Measurements from ENCODE around the gene PHF5A. TPM values are rescaled to one million over a fixed set of nuclear protein-coding genes. Genes with fewer than 3 reads are reported as not detected.

Gene PHF5A
- total RNA-seq, 1 donor from 2014 or later = 114 TPM

- H2AFZ ChIP-seq (replicated peaks) = no peak overlapping the region
- no peak overlapping the region for H3K4me3 Mint-ChIP-seq
- H3K9ac ChIP-seq = no peak overlapping the region
- H3K36me3 ChIP-seq = no peaks in the 10 kb centered on the region
- H3K4me3 ChIP-seq = no peak overlapping the region
- no peaks in the 10 kb centered on the region for H3K9me3 ChIP-seq (ENCODE audit: low read depth)
- peaks cover 18% of the 10 kb centered on the region for H3K4me1 Mint-ChIP-seq
- no peaks in the 10 kb centered on the region for H3K79me2 ChIP-seq (ENCODE audit: low read depth)
- peaks cover 4% of the 10 kb centered on the region for H3F3A ChIP-seq (ENCODE audit: low read depth)
- DNase-seq (ENCODE audit: low spot score) = no peak
- H4K20me1 ChIP-seq (ENCODE audit: low read depth) = no peaks in the 10 kb centered on the region
- peaks cover 9% of the 10 kb centered on the region for H3K36me3 Mint-ChIP-seq
- no peak overlapping the region for H3K27ac Mint-ChIP-seq
- H3K27ac ChIP-seq = no peak overlapping the region
- H3K27me3 ChIP-seq = no peaks in the 10 kb centered on the region
- no peak overlapping the region for H3K4me2 ChIP-seq
- H3K9me3 Mint-ChIP-seq = no peaks in the 10 kb centered on the region
- no peak for TF ChIP-seq EZH2 (IDR thresholded peaks at IDR 0.05)
- TF ChIP-seq CTCF (IDR thresholded peaks at IDR 0.05) = no peak
- TF ChIP-seq EZH2phosphoT487 (IDR thresholded peaks at IDR 0.05) = no peak
- peaks cover 15% of the 10 kb centered on the region for H3K4me1 ChIP-seq
- H3K27me3 Mint-ChIP-seq (ENCODE audit: insufficient read depth, low read depth) = no peaks in the 10 kb centered on the region
Observed at GRCh38 chr22:41508770-41509170, 40.3 kb upstream of the PHF5A start.

- no peaks in the 10 kb centered on the region for H3F3A ChIP-seq (ENCODE audit: low read depth)
- H2AFZ ChIP-seq (replicated peaks) = no peak overlapping the region
- Mint-ChIP-seq H3K4me1 (peaks cover 5% of the 10 kb centered on the region), H3K27ac (no peak overlapping the region), H3K9me3 (no peaks in the 10 kb centered on the region), H3K27me3 (ENCODE audit: insufficient read depth, low read depth) (peaks cover under 1% of the 10 kb centered on the region), H3K4me3 (no peak overlapping the region), H3K36me3 (peaks cover 5% of the 10 kb centered on the region)
- TF ChIP-seq EZH2phosphoT487 (IDR thresholded peaks at IDR 0.05) = no peak
- TF ChIP-seq EZH2 (IDR thresholded peaks at IDR 0.05) = no peak
- no peak for TF ChIP-seq CTCF (IDR thresholded peaks at IDR 0.05)
- DNase-seq (ENCODE audit: low spot score) = no peak
- H3K9me3 ChIP-seq (ENCODE audit: low read depth) = no peaks in the 10 kb centered on the region
- H3K4me2 ChIP-seq = no peak overlapping the region
- H3K4me1 ChIP-seq = peaks cover 5% of the 10 kb centered on the region
- H3K27ac ChIP-seq = no peak overlapping the region
- no peaks in the 10 kb centered on the region for H3K79me2 ChIP-seq (ENCODE audit: low read depth)
- H3K27me3 ChIP-seq = no peaks in the 10 kb centered on the region
- H4K20me1 ChIP-seq (ENCODE audit: low read depth) = no peaks in the 10 kb centered on the region
- no peak overlapping the region for H3K4me3 ChIP-seq
- H3K36me3 ChIP-seq = no peaks in the 10 kb centered on the region
- no peak overlapping the region for H3K9ac ChIP-seq
Observed at GRCh38 chr22:41507330-41508063, 39.0 kb upstream of the PHF5A start.

GRCh38 chr22:41505511-41506220 is 37.2 kb upstream of the PHF5A start:
- Histone ChIP-seq H3K4me1 (no peaks in the 10 kb centered on the region), H3K4me2 (no peak overlapping the region), H3K27me3 (no peaks in the 10 kb centered on the region), H3F3A (ENCODE audit: low read depth) (no peaks in the 10 kb centered on the region), H4K20me1 (ENCODE audit: low read depth) (no peaks in the 10 kb centered on the region), H3K4me3 (no peak overlapping the region), H2AFZ (replicated peaks) (no peak overlapping the region), H3K9ac (no peak overlapping the region), H3K79me2 (ENCODE audit: low read depth) (no peaks in the 10 kb centered on the region), H3K27ac (no peak overlapping the region), H3K9me3 (ENCODE audit: low read depth) (no peaks in the 10 kb centered on the region), H3K36me3 (no peaks in the 10 kb centered on the region)
- Mint-ChIP-seq H3K4me1 (no peaks in the 10 kb centered on the region), H3K36me3 (peaks cover 5% of the 10 kb centered on the region), H3K9me3 (no peaks in the 10 kb centered on the region), H3K4me3 (no peak overlapping the region), H3K27me3 (ENCODE audit: insufficient read depth, low read depth) (peaks cover 5% of the 10 kb centered on the region), H3K27ac (no peak overlapping the region)
- no peak for DNase-seq (ENCODE audit: low spot score)
- no peak for TF ChIP-seq CTCF (IDR thresholded peaks at IDR 0.05)
- no peak for TF ChIP-seq EZH2 (IDR thresholded peaks at IDR 0.05)
- TF ChIP-seq EZH2phosphoT487 (IDR thresholded peaks at IDR 0.05) = no peak

Data from neural progenitor cell (in vitro differentiated cells).